ENCODE results near the gene DNAJB9.

The DNAJB9 gene

GRCh38 chr7:108569381-108570145 lies at the start of gene DNAJB9, which contains the start of gene THAP5:
Gene DNAJB9, plus strand, starts transcription at chr7:108569874. Its CDS starts 1,853 bp downstream, at chr7:108571727.
Gene THAP5, minus strand, starts transcription at chr7:108569706. Its CDS starts 137 bp downstream, at chr7:108569569.
- Histone ChIP-seq H3K9ac (peak within 1 kb of the TSS; percentile 96), H3K27ac (peak within 1 kb of the TSS; percentile 97), H3K36me3 (peaks cover 32% of the 10 kb centered on the region), H3K4me2 (peak within 1 kb of the TSS; percentile 87), H3K9me3 (no peaks in the 10 kb centered on the region), H3K4me3 (peak within 1 kb of the TSS; percentile 95), H4K20me1 (peaks cover 15% of the 10 kb centered on the region; the same call in 1 of the 2 replicates), H3K27me3 (no peaks in the 10 kb centered on the region), H3K4me1 (peaks cover 23% of the 10 kb centered on the region)
- TF ChIP-seq Cebpa-rat (IDR thresholded peaks at IDR 0.05) = peak; percentile 63; the same call in 1 of the 2 replicates

- no peak for TF ChIP-seq Cebpa-rat (IDR thresholded peaks at IDR 0.05)
- Histone ChIP-seq H3K36me3 (peaks cover 16% of the 10 kb centered on the region), H3K9me3 (no peaks in the 10 kb centered on the region), H3K27ac (no peak overlapping the region), H4K20me1 (peaks cover 33% of the 10 kb centered on the region; the same call in 1 of the 2 replicates), H3K4me2 (no peak overlapping the region), H3K9ac (no peak overlapping the region), H3K4me1 (peaks cover 29% of the 10 kb centered on the region), H3K4me3 (no peak overlapping the region), H3K27me3 (no peaks in the 10 kb centered on the region)
Observed at GRCh38 chr7:108522780-108523179, 46.9 kb upstream of the DNAJB9 start.

GRCh38 chr7:108525327-108525984 lies 44.2 kb upstream of the DNAJB9 start:
- Histone ChIP-seq H3K4me3 (peak overlapping the region; percentile 84), H4K20me1 (peaks cover 19% of the 10 kb centered on the region; the same call in 1 of the 2 replicates), H3K4me2 (peak overlapping the region; percentile 69), H3K27me3 (no peaks in the 10 kb centered on the region), H3K9ac (peak overlapping the region; percentile 83), H3K27ac (peak overlapping the region; percentile 76), H3K9me3 (no peaks in the 10 kb centered on the region), H3K36me3 (no peaks in the 10 kb centered on the region), H3K4me1 (peaks cover 23% of the 10 kb centered on the region)
- no peak for TF ChIP-seq Cebpa-rat (IDR thresholded peaks at IDR 0.05)

- peaks cover 19% of the 10 kb centered on the region; the same call in 1 of the 2 replicates for H4K20me1 ChIP-seq
- no peaks in the 10 kb centered on the region for H3K36me3 ChIP-seq
- peak within 1 kb of the TSS; percentile 83 for H3K9ac ChIP-seq
- H3K27me3 ChIP-seq = no peaks in the 10 kb centered on the region
- peaks cover 23% of the 10 kb centered on the region for H3K4me1 ChIP-seq
- H3K27ac ChIP-seq = peak within 1 kb of the TSS; percentile 76
- no peak for TF ChIP-seq Cebpa-rat (IDR thresholded peaks at IDR 0.05)
- peak within 1 kb of the TSS; percentile 84 for H3K4me3 ChIP-seq
- H3K9me3 ChIP-seq = no peaks in the 10 kb centered on the region
- peak within 1 kb of the TSS; percentile 72 for H3K4me2 ChIP-seq
Observed at GRCh38 chr7:108525985-108526767, 43.5 kb upstream of the DNAJB9 start, which contains the start of gene PNPLA8. Gene PNPLA8, minus strand, starts transcription at chr7:108526135. Its CDS starts 10,644 bp downstream, at chr7:108515491.

- H3K27ac ChIP-seq = peak overlapping the region; percentile 69
- peaks cover 23% of the 10 kb centered on the region for H3K4me1 ChIP-seq
- H3K9me3 ChIP-seq = no peaks in the 10 kb centered on the region
- H4K20me1 ChIP-seq = peaks cover 19% of the 10 kb centered on the region; the same call in 1 of the 2 replicates
- no peaks in the 10 kb centered on the region for H3K36me3 ChIP-seq
- H3K9ac ChIP-seq = peak overlapping the region; percentile 78
- peak overlapping the region; percentile 84 for H3K4me3 ChIP-seq
- TF ChIP-seq Cebpa-rat (IDR thresholded peaks at IDR 0.05) = no peak
- H3K27me3 ChIP-seq = no peaks in the 10 kb centered on the region
- peak overlapping the region; percentile 72 for H3K4me2 ChIP-seq
Observed at GRCh38 chr7:108526768-108527017, 43.0 kb upstream of the DNAJB9 start.

- Histone ChIP-seq H3K27ac (no peak overlapping the region), H3K27me3 (no peaks in the 10 kb centered on the region), H3K4me1 (peaks cover 23% of the 10 kb centered on the region), H4K20me1 (peaks cover 8% of the 10 kb centered on the region; the same call in 1 of the 2 replicates), H3K36me3 (no peaks in the 10 kb centered on the region), H3K4me3 (no peak overlapping the region), H3K4me2 (no peak overlapping the region), H3K9me3 (no peaks in the 10 kb centered on the region), H3K9ac (no peak overlapping the region)
- TF ChIP-seq Cebpa-rat (IDR thresholded peaks at IDR 0.05) = no peak
Observed at GRCh38 chr7:108528183-108528712, 41.4 kb upstream of the DNAJB9 start.

- Histone ChIP-seq H3K4me1 (peaks cover 13% of the 10 kb centered on the region), H3K36me3 (no peaks in the 10 kb centered on the region), H3K27me3 (no peaks in the 10 kb centered on the region), H3K9me3 (no peaks in the 10 kb centered on the region), H3K4me3 (no peak overlapping the region), H4K20me1 (peaks cover 3% of the 10 kb centered on the region; the same call in 1 of the 2 replicates), H3K4me2 (no peak overlapping the region), H3K9ac (no peak overlapping the region), H3K27ac (no peak overlapping the region)
- no peak for TF ChIP-seq Cebpa-rat (IDR thresholded peaks at IDR 0.05)
Observed at GRCh38 chr7:108529341-108529740, 40.3 kb upstream of the DNAJB9 start.

- Histone ChIP-seq H3K27me3 (no peaks in the 10 kb centered on the region), H3K4me3 (no peak overlapping the region), H3K4me1 (peaks cover 10% of the 10 kb centered on the region), H3K9ac (no peak overlapping the region), H4K20me1 (no peaks in the 10 kb centered on the region), H3K27ac (no peak overlapping the region), H3K4me2 (no peak overlapping the region), H3K36me3 (no peaks in the 10 kb centered on the region), H3K9me3 (no peaks in the 10 kb centered on the region)
- TF ChIP-seq Cebpa-rat (IDR thresholded peaks at IDR 0.05) = no peak
Observed at GRCh38 chr7:108533712-108534111, 36.0 kb upstream of the DNAJB9 start.

GRCh38 chr7:108535257-108535656 lies 34.4 kb upstream of the DNAJB9 start:
- Histone ChIP-seq H3K27me3 (no peaks in the 10 kb centered on the region), H3K4me3 (no peak overlapping the region), H3K9ac (no peak overlapping the region), H3K4me2 (no peak overlapping the region; the same call in 1 of the 2 replicates), H3K4me1 (peaks cover 10% of the 10 kb centered on the region), H3K36me3 (no peaks in the 10 kb centered on the region), H4K20me1 (no peaks in the 10 kb centered on the region), H3K9me3 (no peaks in the 10 kb centered on the region), H3K27ac (no peak overlapping the region)
- no peak for TF ChIP-seq Cebpa-rat (IDR thresholded peaks at IDR 0.05)
